ENCODE measurements around the gene LRFN5. TPM values are rescaled to one million over a fixed set of nuclear protein-coding genes. Genes with fewer than 3 reads are reported as not detected.

The LRFN5 gene
- total RNA-seq, 1 donor from 2014 or later: 12.0 TPM

DNA sequence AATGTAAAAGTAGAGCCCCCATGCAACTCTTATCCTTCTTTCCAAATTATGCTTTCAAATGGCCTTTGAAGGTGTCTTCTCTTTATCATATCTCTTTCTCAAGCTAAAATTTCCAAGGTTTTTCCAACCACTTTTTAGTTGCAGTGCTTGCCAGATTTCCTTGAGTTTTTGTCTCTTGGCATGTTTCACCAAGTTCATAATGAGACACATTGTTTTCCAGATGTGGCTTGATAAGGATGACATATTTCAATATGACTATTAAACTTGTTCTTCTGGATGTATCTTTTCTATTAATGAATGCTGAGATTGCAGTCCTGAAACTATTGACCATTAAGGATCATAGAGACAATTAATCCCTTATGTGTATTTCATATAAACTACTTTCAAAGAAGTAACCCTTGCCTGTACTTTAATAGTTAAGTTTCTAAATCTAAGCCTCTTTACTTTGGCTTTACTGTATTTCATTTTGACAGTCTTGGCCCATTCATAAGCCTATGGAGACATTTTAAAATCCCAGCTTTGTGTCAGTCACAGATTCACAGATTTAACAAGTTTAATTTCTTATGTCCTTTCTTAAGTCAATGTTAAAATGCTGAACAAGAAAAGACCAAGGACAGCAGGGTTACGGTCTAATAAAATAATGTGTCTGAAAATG lies 151.5 kb downstream of the LRFN5 start:
- H3K36me3 ChIP-seq (ENCODE audit: control insufficient read depth in 3 of 3, insufficient read depth in 3 of 3, low read length in 3 of 3): no peaks in the 10 kb centered on the region

DNA sequence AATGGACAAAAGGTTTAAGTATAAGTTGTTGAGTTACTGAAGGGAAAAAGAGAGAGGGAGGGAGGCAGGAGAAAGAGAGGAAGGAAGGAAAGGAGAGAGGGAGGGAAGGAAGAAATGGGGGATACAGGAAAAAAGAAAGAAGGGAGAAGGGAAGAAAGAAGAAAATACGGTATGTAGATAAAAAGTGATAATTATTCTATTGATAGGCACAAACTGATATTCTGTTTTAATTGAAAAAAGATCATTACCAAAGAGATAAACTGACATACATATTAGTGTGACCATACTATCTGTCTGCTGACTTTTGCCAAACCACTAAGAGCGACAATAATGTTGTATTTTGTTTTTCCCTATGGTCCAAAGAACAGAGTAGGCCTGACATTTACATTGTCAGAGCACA lies 154.5 kb downstream of the LRFN5 start:
- no peaks in the 10 kb centered on the region for H3K4me1 ChIP-seq (ENCODE audit: control insufficient read depth in 3 of 3, insufficient read depth in 3 of 3, low read length in 3 of 3)

More for the DNA sequence above, 151.5 kb downstream of the LRFN5 start:
- Histone ChIP-seq H3K9ac (ENCODE audit: low read depth in 1 of 3, low read length in 3 of 3) (no peak overlapping the region), H3K27ac (ENCODE audit: low read depth, low read length) (no peak overlapping the region), H3K4me1 (ENCODE audit: control insufficient read depth in 3 of 3, insufficient read depth in 3 of 3, low read length in 3 of 3) (no peaks in the 10 kb centered on the region), H3K27me3 (ENCODE audit: control insufficient read depth in 3 of 3, insufficient read depth in 3 of 3, low read length in 3 of 3) (no peaks in the 10 kb centered on the region), H3K9me3 (ENCODE audit: control insufficient read depth in 3 of 3, low read length in 3 of 3) (no peaks in the 10 kb centered on the region), H3K4me3 (ENCODE audit: low read length in 3 of 3) (no peak overlapping the region)

DNA sequence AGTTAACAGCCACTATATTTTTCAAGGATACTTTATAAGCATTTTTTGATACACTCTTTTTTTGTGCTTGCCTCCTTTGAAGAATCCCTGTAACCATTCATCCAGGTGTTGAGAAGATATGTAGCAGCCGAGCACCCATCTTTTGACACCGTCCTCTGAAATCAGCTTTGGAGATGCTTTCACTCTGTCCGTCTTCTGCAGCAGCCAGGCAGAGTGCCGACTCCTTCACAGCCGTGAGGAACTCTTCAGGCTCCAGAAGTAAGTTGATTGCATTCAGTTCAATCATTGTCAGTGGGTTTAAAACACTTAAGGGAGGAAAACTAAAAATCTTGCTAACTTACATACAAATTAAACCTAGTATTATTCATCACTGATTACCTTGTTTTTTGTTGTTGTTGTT lies 160.1 kb downstream of the LRFN5 start:
- H3K4me3 ChIP-seq (ENCODE audit: low read length in 3 of 3): no peak overlapping the region
- no peaks in the 10 kb centered on the region for H3K9me3 ChIP-seq (ENCODE audit: control insufficient read depth in 3 of 3, low read length in 3 of 3)
- H3K27ac ChIP-seq (ENCODE audit: low read depth, low read length): no peak overlapping the region
- no peaks in the 10 kb centered on the region for H3K27me3 ChIP-seq (ENCODE audit: control insufficient read depth in 3 of 3, insufficient read depth in 3 of 3, low read length in 3 of 3)
- H3K9ac ChIP-seq (ENCODE audit: low read depth in 1 of 3, low read length in 3 of 3): no peak overlapping the region
- H3K36me3 ChIP-seq (ENCODE audit: control insufficient read depth in 3 of 3, insufficient read depth in 3 of 3, low read length in 3 of 3): no peaks in the 10 kb centered on the region
- H3K4me1 ChIP-seq (ENCODE audit: control insufficient read depth in 3 of 3, insufficient read depth in 3 of 3, low read length in 3 of 3): no peaks in the 10 kb centered on the region

More for the DNA sequence above, 154.5 kb downstream of the LRFN5 start:
- no peaks in the 10 kb centered on the region for H3K9me3 ChIP-seq (ENCODE audit: control insufficient read depth in 3 of 3, low read length in 3 of 3)
- H3K9ac ChIP-seq (ENCODE audit: low read depth in 1 of 3, low read length in 3 of 3): no peak overlapping the region
- no peaks in the 10 kb centered on the region for H3K36me3 ChIP-seq (ENCODE audit: control insufficient read depth in 3 of 3, insufficient read depth in 3 of 3, low read length in 3 of 3)
- no peak overlapping the region for H3K4me3 ChIP-seq (ENCODE audit: low read length in 3 of 3)
- no peaks in the 10 kb centered on the region for H3K27me3 ChIP-seq (ENCODE audit: control insufficient read depth in 3 of 3, insufficient read depth in 3 of 3, low read length in 3 of 3)
- no peak overlapping the region for H3K27ac ChIP-seq (ENCODE audit: low read depth, low read length)

DNA sequence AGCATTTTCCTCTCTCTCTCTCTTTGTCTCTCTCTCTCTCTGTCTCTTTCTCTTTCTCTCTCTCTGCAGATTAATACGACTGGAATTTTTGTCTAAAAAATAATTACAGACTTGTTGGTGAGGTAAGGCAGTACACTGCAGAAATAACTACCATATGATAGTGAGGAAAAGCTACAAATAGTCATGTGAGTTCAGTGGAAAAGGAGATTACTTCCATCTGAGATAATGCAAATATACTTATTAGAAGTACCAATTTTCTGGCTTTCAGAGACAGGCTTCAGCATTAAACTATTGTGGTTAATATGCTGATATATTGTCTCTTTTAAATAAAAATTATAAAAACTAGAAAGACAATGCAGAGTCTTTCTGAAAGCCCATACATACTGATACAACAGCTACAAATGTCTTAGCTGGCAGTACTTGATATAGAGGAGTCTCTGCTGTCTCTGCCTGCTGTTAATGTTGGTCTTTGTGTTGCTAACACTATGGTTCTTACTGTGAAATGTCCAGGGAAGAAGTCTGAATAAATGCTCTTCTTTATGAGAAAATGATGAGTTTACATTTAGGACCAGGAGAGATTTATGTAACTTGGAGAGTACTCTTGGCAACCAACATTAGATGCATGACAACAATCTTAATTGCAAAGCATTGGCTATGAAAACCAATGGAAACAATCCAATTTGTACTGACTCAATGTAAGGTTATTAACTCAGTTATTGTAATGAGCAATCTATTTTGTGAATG lies 167.0 kb downstream of the LRFN5 start:
- H3K9ac ChIP-seq (ENCODE audit: low read depth in 1 of 3, low read length in 3 of 3): no peak overlapping the region
- no peaks in the 10 kb centered on the region for H3K4me1 ChIP-seq (ENCODE audit: control insufficient read depth in 3 of 3, insufficient read depth in 3 of 3, low read length in 3 of 3)
- no peaks in the 10 kb centered on the region for H3K27me3 ChIP-seq (ENCODE audit: control insufficient read depth in 3 of 3, insufficient read depth in 3 of 3, low read length in 3 of 3)
- H3K36me3 ChIP-seq (ENCODE audit: control insufficient read depth in 3 of 3, insufficient read depth in 3 of 3, low read length in 3 of 3): no peaks in the 10 kb centered on the region
- no peak overlapping the region for H3K4me3 ChIP-seq (ENCODE audit: low read length in 3 of 3)
- H3K27ac ChIP-seq (ENCODE audit: low read depth, low read length): no peak overlapping the region
- no peaks in the 10 kb centered on the region for H3K9me3 ChIP-seq (ENCODE audit: control insufficient read depth in 3 of 3, low read length in 3 of 3)

DNA sequence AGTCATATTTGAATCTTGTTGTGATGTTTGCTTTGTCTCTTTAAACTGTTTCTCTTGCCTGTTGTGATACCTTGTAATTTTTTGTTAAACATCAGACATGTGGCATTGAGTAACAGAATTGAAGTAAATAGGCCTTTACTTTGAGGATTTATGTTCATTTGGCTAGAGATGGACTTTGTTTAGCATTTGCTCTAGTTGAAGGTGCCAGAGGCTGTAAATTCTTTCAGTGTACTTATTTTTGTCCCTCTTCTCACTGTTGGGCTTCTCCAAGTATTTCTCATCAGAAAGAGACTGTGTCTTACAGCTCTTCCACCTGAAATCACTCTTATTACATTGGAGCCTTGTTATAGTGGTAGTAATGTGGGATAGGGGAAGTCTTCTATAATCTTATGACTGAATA lies 175.8 kb downstream of the LRFN5 start:
- Histone ChIP-seq H3K4me1 (ENCODE audit: control insufficient read depth in 3 of 3, insufficient read depth in 3 of 3, low read length in 3 of 3) (no peaks in the 10 kb centered on the region), H3K27ac (ENCODE audit: low read depth, low read length) (no peak overlapping the region), H3K9ac (ENCODE audit: low read depth in 1 of 3, low read length in 3 of 3) (no peak overlapping the region), H3K4me3 (ENCODE audit: low read length in 3 of 3) (no peak overlapping the region), H3K27me3 (ENCODE audit: control insufficient read depth in 3 of 3, insufficient read depth in 3 of 3, low read length in 3 of 3) (no peaks in the 10 kb centered on the region), H3K9me3 (ENCODE audit: control insufficient read depth in 3 of 3, low read length in 3 of 3) (no peaks in the 10 kb centered on the region), H3K36me3 (ENCODE audit: control insufficient read depth in 3 of 3, insufficient read depth in 3 of 3, low read length in 3 of 3) (no peaks in the 10 kb centered on the region)

DNA sequence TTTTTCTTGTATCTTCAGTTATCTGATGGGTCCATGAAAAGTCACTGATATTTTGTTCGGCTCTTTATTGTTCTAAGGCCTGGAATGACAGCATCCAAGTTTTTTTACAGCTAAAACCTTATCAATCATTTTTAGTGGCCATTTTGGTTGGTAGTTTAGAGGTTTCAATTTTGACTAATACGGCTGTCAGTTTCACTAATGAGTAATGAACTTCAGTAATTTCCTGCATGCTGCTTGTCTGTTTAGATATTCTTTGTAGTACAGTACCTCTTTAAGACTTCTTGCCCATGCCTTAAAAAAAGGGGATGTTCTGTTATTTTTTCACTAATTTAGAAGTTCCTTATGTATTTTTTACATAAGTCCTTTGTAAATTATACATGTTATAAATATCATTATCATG lies 176.7 kb downstream of the LRFN5 start:
- Histone ChIP-seq H3K9ac (ENCODE audit: low read depth in 1 of 3, low read length in 3 of 3) (no peak overlapping the region), H3K27me3 (ENCODE audit: control insufficient read depth in 3 of 3, insufficient read depth in 3 of 3, low read length in 3 of 3) (no peaks in the 10 kb centered on the region), H3K36me3 (ENCODE audit: control insufficient read depth in 3 of 3, insufficient read depth in 3 of 3, low read length in 3 of 3) (no peaks in the 10 kb centered on the region), H3K4me1 (ENCODE audit: control insufficient read depth in 3 of 3, insufficient read depth in 3 of 3, low read length in 3 of 3) (no peaks in the 10 kb centered on the region), H3K9me3 (ENCODE audit: control insufficient read depth in 3 of 3, low read length in 3 of 3) (no peaks in the 10 kb centered on the region), H3K27ac (ENCODE audit: low read depth, low read length) (no peak overlapping the region), H3K4me3 (ENCODE audit: low read length in 3 of 3) (no peak overlapping the region)

DNA sequence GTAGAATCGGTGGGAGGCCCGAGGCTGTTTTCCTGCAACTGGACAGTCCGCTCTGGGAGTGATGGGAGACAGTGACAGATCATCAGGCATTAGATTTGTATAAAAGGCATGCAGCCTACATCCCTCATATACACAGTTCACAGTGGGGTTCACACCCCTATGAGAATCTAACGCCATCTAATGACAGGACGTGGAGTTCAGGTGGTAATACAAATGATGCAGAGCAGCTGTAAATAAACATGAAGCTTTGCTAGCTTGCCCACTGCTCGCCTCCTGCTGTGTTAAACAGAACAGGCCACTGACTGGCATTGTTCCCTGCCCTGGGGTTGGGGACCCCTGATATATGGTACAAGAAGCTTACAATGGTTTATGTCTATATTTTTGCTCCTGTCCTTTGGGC lies 179.0 kb downstream of the LRFN5 start:
- Histone ChIP-seq H3K9ac (ENCODE audit: low read depth in 1 of 3, low read length in 3 of 3) (no peak overlapping the region), H3K36me3 (ENCODE audit: control insufficient read depth in 3 of 3, insufficient read depth in 3 of 3, low read length in 3 of 3) (no peaks in the 10 kb centered on the region), H3K27me3 (ENCODE audit: control insufficient read depth in 3 of 3, insufficient read depth in 3 of 3, low read length in 3 of 3) (no peaks in the 10 kb centered on the region), H3K9me3 (ENCODE audit: control insufficient read depth in 3 of 3, low read length in 3 of 3) (no peaks in the 10 kb centered on the region), H3K27ac (ENCODE audit: low read depth, low read length) (no peak overlapping the region), H3K4me1 (ENCODE audit: control insufficient read depth in 3 of 3, insufficient read depth in 3 of 3, low read length in 3 of 3) (no peaks in the 10 kb centered on the region), H3K4me3 (ENCODE audit: low read length in 3 of 3) (no peak overlapping the region)

DNA sequence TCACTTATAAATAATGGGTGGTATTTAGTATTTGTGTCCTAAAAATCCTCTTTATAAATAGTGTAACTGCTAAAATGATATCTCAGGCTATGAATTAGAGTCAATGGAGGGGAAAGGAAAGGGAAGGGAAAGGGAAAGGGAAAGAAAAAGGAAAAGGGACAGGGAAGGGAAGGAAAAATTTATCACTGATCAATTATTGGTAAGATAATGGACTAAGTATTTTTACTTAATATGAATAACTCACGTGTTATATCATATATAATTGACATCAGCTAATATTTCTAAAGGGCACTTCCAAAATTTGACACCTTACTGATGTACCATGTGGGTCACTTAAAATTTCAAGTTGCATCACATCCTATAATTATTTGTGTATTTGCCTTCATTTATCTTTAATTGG lies 193.1 kb downstream of the LRFN5 start:
- no peak overlapping the region for H3K9ac ChIP-seq (ENCODE audit: low read depth in 1 of 3, low read length in 3 of 3)

DNA sequence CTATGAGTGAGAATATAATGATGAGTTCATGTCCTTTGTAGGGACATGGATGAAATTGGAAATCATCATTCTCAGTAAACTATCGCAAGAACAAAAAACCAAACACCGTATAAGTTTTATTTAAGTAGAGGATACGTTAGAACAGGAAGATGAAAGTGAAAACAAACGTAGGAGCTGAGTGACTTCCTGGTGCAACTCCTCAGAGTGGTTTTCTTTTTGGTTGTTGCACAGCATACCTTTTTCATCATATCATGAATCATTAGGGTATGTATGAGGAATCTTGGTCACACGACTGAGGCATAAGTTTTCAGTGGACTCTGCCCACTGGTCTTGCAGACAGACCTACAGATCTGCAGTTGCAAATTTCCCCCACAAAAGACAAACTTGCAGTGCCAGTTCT lies 199.0 kb downstream of the LRFN5 start:
- Histone ChIP-seq H3K4me3 (ENCODE audit: low read length in 3 of 3) (no peak overlapping the region), H3K9ac (ENCODE audit: low read depth in 1 of 3, low read length in 3 of 3) (no peak overlapping the region), H3K4me1 (ENCODE audit: control insufficient read depth in 3 of 3, insufficient read depth in 3 of 3, low read length in 3 of 3) (no peaks in the 10 kb centered on the region), H3K27me3 (ENCODE audit: control insufficient read depth in 3 of 3, insufficient read depth in 3 of 3, low read length in 3 of 3) (no peaks in the 10 kb centered on the region), H3K36me3 (ENCODE audit: control insufficient read depth in 3 of 3, insufficient read depth in 3 of 3, low read length in 3 of 3) (no peaks in the 10 kb centered on the region), H3K27ac (ENCODE audit: low read depth, low read length) (no peak overlapping the region), H3K9me3 (ENCODE audit: control insufficient read depth in 3 of 3, low read length in 3 of 3) (no peaks in the 10 kb centered on the region)

More for the DNA sequence above, 193.1 kb downstream of the LRFN5 start:
- H3K4me1 ChIP-seq (ENCODE audit: control insufficient read depth in 3 of 3, insufficient read depth in 3 of 3, low read length in 3 of 3): no peaks in the 10 kb centered on the region
- H3K27me3 ChIP-seq (ENCODE audit: control insufficient read depth in 3 of 3, insufficient read depth in 3 of 3, low read length in 3 of 3): no peaks in the 10 kb centered on the region
- no peaks in the 10 kb centered on the region for H3K9me3 ChIP-seq (ENCODE audit: control insufficient read depth in 3 of 3, low read length in 3 of 3)
- no peak overlapping the region for H3K4me3 ChIP-seq (ENCODE audit: low read length in 3 of 3)
- no peaks in the 10 kb centered on the region for H3K36me3 ChIP-seq (ENCODE audit: control insufficient read depth in 3 of 3, insufficient read depth in 3 of 3, low read length in 3 of 3)
- no peak overlapping the region for H3K27ac ChIP-seq (ENCODE audit: low read depth, low read length)

DNA sequence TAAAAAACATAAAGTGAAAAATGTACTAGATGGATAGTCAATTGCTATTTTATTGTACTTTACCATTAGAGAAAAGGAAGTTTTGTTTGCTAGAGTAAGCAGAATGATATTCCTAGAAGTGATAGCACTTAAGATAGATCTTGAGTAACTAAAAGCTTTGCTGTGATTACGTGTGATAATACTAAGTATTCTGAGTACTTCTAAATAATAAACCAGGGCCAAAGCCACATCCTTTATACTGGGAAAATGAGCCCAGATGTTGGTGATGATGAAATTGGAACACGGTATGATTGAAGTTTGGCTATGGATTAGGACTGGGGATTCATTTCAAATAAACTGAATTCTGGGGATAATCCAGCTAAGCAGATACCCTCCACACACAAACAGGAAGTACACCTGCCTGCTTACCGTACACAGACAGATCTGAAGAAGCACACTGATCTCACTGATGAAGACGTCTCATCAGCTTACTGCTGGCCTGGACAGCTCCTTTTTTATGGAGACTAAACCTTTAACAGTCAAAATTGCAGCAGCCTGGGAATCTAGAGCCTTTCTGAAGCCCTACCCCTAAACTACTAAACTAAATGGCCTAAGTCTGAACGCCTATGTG lies 199.8 kb downstream of the LRFN5 start:
- Histone ChIP-seq H3K27ac (ENCODE audit: low read depth, low read length) (no peak overlapping the region), H3K27me3 (ENCODE audit: control insufficient read depth in 3 of 3, insufficient read depth in 3 of 3, low read length in 3 of 3) (no peaks in the 10 kb centered on the region), H3K36me3 (ENCODE audit: control insufficient read depth in 3 of 3, insufficient read depth in 3 of 3, low read length in 3 of 3) (no peaks in the 10 kb centered on the region), H3K4me3 (ENCODE audit: low read length in 3 of 3) (no peak overlapping the region), H3K9ac (ENCODE audit: low read depth in 1 of 3, low read length in 3 of 3) (no peak overlapping the region), H3K9me3 (ENCODE audit: control insufficient read depth in 3 of 3, low read length in 3 of 3) (no peaks in the 10 kb centered on the region), H3K4me1 (ENCODE audit: control insufficient read depth in 3 of 3, insufficient read depth in 3 of 3, low read length in 3 of 3) (no peaks in the 10 kb centered on the region)
